ENCODE data around the gene KCND3.

Gene KCND3

DNA sequence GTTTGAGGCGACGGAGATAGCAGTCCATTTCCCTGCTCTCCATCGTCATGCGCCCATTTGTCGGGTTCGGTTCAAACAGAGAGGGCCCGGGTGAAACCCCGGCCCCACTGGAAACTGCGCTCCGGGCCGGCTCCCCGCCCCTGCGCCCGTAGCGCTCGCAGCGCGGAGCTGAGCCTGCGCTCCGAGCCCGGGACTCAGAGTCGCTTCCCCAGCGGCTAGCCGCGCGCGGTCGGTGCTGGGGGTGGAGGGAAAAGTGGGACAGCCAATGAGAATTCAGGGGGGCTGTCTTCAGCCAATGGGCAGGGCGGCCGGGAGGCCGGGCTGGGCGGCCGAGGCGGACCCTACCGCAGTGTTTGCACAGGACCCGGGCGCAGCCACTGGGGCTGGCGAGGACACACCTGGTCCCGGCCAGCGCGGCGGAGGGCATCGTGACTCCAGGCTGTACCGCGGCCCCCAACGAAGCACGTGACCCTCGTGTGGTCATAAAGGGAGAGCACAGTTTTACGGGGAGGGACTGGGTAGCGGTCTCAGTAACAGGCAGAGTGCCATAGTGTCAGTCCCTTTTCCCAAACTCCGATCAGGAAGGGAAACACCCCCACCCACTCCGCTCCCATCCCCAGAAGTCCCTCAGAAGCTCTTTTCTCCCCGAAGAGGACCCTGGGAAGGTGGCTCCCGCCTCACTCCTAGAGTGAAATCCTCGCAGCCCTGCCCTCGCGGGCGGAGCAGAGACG lies 250.1 kb downstream of the KCND3 start, which contains the start of gene INKA2:
Gene INKA2, minus strand, starts transcription at position 202 of the 731 bp plus-strand sequence. Its CDS starts 153 bp downstream, at position 49.
- peak; percentile 89 for DNase-seq

DNA sequence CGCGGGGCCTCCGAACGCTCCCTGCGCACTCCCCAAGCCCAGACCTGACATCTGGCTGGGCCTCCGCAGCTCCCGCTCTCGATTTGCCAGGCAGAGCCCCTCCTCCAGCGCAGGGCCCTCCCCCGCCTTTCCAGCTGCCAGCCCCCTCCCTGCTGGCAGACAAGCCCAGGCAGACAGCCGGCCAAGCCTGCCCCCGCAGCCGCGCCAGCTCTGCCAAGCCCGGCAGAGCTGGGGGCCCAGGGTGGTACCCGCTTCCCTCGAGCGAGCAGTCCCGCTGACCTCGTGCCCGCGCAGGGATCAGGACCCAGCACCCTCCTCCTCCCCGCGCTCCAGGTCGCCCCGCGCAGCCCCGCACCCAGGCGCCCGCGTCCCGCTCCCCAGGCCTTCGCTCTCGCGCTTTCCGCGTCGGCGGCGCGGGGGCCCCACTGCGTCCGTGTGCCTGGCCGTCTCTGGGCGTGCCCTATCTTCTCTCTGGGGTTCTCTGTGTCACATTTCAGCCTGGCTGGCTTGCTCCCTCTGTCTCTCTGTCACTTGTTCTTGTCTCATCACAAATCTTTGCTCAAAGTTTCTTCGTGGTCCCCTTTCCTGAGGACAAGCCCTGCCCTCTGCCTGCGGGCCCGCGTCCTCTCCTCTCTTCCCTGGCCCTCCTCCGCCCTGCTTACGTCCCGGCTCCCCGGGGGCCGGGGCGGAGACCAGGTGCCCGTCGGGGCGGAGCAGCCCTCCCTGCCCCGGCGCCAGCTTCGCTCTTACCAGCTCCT lies 250.9 kb downstream of the KCND3 start:
- DNase-seq: peak; percentile 66

DNA sequence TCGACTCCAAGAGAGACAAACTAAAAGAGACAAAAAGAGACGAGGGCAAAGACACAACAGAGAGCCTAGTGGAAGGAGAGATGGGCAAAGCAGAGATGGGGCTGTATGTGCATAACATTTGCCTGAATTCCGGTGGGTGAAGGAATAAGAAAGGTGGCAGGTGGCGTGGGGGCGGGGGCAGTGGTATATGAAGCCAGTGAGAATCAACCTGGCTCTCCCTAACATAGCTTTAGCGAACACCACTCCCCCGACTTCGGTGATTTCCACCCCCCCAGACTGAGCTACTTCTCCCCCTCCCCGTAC lies 251.4 kb downstream of the KCND3 start:
- DNase-seq: no peak

GRCh38 chr1:111737216-111738132 lies 252.0 kb downstream of the KCND3 start:
- DNase-seq: peak; percentile 57

- DNase-seq: peak; percentile 74
Measured at GRCh38 chr1:111736548-111737215, 252.8 kb downstream of the KCND3 start.

DNA sequence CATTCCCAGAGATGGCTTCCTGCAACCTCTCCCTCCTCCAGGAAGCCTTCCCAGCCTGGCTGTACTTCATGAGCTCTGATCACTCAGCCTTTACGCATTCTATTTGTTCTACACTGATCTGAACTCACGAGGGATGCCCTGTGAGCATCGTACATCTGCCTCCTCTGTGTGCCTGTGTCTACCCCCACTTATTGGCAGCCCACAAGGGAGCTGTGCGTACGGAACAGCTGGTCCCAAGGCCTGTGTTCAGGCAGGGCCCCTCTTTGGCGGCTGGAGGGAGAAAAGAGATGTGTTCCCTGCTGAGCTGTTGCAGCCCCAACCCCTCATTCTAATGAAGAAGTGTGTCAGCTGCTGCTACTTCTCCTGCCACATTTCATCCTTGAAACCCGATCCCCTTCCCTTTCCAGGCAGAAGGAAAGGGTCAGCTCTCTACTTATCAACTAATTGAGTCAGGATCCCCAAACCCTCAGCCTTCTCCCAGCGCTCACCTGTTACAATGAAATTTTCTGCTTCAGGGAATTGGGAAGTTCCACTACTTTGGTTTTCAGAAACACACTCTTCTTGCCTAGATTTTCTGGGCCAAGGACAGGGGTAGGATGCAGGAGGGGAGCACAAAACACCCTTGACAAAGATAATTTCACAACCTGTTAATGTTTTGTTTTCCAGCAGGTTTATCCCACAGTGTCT lies 253.5 kb downstream of the KCND3 start:
- DNase-seq: no peak

- DNase-seq: peak; percentile 38
Measured at GRCh38 chr1:111735321-111735720, 254.1 kb downstream of the KCND3 start.

GRCh38 chr1:111734856-111735255 lies 254.6 kb downstream of the KCND3 start:
- DNase-seq: no peak

DNA sequence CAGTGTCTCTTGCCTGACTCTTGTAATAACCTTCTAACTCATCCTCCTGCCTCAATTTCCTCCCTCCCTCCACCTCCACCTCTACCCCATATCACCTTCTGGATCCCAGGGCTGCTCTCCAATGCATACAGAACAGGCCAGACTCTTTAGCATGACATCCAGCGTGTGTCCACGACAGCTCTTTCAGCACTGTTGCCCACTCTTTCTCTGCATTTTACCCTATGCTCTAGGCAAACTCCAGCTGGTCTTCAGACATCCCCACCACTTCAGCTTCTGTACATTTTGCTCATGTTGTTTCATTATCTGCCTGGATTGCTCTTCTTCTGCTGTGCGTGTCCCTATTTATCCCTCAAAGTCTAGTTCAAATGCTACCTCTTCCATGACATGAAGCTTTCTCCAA lies 255.0 kb downstream of the KCND3 start:
- DNase-seq: no peak

DNA sequence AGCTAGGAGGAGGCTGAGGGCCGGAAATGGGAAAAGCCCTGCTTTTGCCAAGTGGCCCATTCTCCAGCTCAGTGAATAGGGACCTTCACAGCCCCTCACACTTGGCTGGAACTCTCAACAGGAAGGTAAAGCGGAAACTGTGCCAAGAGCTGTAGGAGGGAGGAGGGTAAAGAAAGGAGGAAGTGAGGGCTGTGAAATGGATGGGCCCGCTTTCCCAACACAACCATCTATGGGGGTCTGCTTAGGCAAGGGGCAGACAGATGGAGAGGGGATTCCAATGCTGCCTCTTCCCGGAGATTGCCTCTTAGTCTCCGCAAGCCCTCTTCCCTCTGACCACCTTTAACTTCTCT lies 255.5 kb downstream of the KCND3 start:
- no peak for DNase-seq

DNA sequence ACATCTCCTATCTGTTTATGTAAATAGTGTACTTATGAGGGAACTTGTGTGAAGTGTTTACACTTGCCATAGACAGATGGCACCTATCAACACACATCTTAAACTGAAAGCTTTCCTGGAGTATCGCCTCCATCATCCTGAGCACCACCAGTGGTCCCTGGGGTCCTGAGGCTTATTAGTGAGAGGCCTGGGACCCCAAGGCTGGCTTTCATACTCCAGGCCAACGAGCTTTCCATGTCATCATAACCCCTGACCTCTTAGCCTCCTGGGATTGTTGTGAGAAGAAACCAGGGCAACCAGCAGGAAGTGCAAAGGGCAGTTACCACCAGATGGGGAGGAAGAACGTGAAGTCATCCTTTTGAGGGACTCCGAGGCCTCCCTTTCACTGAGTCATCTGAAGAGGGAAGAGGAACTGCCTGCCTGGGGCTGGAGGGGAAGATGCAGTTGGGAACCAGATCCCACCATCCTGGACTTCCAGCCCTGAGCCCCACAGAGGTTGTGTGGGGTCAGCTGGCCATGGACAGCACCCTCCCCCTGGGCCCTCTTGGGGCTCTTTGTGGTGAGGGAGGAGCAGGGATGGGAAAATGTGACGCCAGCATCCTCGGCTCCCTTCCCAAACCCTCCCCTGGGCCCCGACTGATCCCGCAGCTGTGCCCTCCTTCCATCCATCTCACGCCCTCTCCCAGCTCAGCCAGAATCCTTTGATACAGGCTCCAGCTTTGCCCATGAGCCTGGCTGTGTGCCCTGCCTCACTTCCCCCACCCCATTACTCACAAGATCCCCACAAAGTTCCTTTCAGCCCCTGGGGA lies 256.1 kb downstream of the KCND3 start:
- peak; percentile 83 for DNase-seq

DNA sequence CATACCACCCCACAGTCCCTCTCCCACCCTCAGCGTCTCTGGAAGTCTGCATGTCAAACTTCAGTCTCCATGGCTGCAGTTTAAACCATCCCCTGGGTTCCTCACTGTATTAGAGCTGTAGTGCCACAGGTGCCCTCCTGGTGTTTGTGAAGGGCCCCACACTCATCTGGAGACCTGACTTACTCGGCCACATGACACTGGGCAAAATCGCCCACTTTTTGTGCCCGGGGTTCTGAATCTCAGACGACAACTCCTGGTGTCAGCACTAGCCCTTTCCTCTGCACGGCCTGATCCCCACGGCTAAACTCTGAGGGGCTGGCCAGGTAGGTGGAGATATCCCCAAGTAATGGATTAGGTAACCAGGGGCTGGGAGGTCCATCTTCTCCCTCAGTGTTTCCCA lies 256.8 kb downstream of the KCND3 start:
- no peak for DNase-seq

DNA sequence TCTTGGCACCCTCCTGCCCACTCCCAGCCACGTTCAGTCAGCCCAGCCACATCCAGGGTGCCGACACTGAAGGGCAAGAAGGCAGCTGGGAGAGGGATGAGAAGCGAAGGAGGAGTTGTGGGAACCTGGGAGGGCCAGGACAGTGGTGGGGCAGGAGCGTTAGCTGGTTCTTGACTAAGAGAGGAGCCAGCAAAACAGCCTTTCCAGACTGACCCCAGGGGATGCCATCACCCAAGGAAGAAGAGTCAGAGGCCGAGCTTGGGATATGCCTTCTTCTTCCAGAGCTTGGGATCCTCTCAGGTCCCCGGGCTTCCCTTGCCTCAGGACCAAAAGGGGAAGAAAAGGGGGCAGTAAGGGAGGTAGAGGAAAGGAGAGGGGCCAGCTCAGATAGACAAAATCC lies 257.5 kb downstream of the KCND3 start:
- DNase-seq: no peak

- DNase-seq: no peak
Measured at GRCh38 chr1:111730706-111731105, 258.8 kb downstream of the KCND3 start.

- DNase-seq: no peak
Measured at GRCh38 chr1:111729946-111730681, 259.4 kb downstream of the KCND3 start.

GRCh38 chr1:111729271-111729921 lies 260.1 kb downstream of the KCND3 start:
- DNase-seq: no peak

GRCh38 chr1:111727056-111727455 lies 262.4 kb downstream of the KCND3 start:
- no peak for DNase-seq

- no peak for DNase-seq
Measured at GRCh38 chr1:111725192-111725591, 264.3 kb downstream of the KCND3 start.

DNA sequence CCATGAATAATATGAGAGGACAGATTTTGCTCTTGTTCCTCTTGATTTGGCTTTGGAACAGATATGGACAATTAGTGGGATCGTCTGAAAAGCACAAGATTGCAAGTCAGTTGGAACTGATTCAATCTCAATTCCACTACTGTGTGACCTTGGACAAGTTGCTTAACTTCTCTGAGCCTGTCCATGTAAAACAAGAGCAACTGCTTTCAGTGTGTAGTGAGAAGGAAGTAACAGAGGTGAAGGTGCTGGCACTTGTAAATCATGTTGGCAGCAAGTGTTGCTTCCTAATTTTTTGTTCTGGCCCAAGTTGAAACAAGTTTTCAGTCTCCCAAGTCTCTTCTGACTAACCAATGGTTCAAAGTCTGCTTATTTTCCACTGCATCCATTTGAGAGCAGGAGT lies 265.6 kb downstream of the KCND3 start:
- DNase-seq: no peak

Measured in fibroblast of skin of back (primary cell).